ENCODE data around the gene CSNK1D. TPM values are rescaled to one million over a fixed set of nuclear protein-coding genes. Genes with fewer than 3 reads are reported as not detected.
A peak's percentile ranks its signal among the peaks of the same experiment; 100 is the strongest.

The CSNK1D gene
- total and polyA plus RNA-seq, 3 donors from 2014 or later = 137 to 179 (median 178) TPM

GRCh38 chr17:82199496-82199895, 74.0 kb downstream of the CSNK1D start:
- no peak for DNase-seq
- 94% methylated on average over 10 to 12 of the region's 12 CpGs for WGBS, 2 donors
- H3K36me3 ChIP-seq (ENCODE audit: low read depth, missing control alignments) = no peaks in the 10 kb centered on the region
- no peak overlapping the region for H3K27ac ChIP-seq
- no peak overlapping the region for H3K4me3 ChIP-seq
- no peaks in the 10 kb centered on the region for H3K4me1 ChIP-seq
- TF ChIP-seq POLR2A (IDR thresholded peaks at IDR 0.05) = no peak
- TF ChIP-seq, protein P1, sequence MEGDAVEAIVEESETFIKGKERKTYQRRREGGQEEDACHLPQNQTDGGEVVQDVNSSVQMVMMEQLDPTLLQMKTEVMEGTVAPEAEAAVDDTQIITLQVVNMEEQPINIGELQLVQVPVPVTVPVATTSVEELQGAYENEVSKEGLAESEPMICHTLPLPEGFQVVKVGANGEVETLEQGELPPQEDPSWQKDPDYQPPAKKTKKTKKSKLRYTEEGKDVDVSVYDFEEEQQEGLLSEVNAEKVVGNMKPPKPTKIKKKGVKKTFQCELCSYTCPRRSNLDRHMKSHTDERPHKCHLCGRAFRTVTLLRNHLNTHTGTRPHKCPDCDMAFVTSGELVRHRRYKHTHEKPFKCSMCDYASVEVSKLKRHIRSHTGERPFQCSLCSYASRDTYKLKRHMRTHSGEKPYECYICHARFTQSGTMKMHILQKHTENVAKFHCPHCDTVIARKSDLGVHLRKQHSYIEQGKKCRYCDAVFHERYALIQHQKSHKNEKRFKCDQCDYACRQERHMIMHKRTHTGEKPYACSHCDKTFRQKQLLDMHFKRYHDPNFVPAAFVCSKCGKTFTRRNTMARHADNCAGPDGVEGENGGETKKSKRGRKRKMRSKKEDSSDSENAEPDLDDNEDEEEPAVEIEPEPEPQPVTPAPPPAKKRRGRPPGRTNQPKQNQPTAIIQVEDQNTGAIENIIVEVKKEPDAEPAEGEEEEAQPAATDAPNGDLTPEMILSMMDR (IDR thresholded peaks at IDR 0.05) = no peak
- no peaks in the 10 kb centered on the region for H3K27me3 ChIP-seq
- intact Hi-C loops (cut with DNase I; ENCODE audit: low total_unique reads) = no loop called here
- no peaks in the 10 kb centered on the region for H3K9me3 ChIP-seq

DNA sequence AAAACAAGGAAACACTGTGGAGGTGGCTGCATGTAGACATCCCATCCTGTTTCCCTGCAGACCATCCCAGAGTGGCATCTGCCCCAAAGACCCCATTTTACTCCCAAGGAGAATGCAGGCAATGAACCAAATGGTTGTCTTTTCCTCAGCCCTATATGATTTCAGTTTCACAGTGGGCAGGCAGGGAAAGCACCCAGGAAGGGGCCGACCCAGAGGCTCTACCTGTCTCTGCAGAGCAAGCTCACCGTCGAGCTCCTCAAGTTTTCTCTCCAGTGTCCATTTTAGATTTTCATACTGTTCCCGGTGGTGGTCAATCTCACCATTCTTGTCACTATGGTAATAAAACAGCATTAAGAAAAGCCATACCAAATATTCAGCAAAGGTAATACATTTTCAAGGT, 75.4 kb downstream of the CSNK1D start:
- intact Hi-C loops (cut with DNase I; ENCODE audit: low total_unique reads) = no loop called here
- WGBS, 2 donors = 95 to 96% methylated on average over 4 of the region's 4 CpGs
- Histone ChIP-seq H3K36me3 (ENCODE audit: low read depth, missing control alignments) (no peaks in the 10 kb centered on the region), H3K27me3 (no peaks in the 10 kb centered on the region), H3K27ac (no peak overlapping the region), H3K4me1 (no peaks in the 10 kb centered on the region), H3K4me3 (no peak overlapping the region), H3K9me3 (no peaks in the 10 kb centered on the region)
- no peak for TF ChIP-seq POLR2A (IDR thresholded peaks at IDR 0.05)
- TF ChIP-seq, protein P1 (IDR thresholded peaks at IDR 0.05) = no peak
- DNase-seq = no peak

DNA sequence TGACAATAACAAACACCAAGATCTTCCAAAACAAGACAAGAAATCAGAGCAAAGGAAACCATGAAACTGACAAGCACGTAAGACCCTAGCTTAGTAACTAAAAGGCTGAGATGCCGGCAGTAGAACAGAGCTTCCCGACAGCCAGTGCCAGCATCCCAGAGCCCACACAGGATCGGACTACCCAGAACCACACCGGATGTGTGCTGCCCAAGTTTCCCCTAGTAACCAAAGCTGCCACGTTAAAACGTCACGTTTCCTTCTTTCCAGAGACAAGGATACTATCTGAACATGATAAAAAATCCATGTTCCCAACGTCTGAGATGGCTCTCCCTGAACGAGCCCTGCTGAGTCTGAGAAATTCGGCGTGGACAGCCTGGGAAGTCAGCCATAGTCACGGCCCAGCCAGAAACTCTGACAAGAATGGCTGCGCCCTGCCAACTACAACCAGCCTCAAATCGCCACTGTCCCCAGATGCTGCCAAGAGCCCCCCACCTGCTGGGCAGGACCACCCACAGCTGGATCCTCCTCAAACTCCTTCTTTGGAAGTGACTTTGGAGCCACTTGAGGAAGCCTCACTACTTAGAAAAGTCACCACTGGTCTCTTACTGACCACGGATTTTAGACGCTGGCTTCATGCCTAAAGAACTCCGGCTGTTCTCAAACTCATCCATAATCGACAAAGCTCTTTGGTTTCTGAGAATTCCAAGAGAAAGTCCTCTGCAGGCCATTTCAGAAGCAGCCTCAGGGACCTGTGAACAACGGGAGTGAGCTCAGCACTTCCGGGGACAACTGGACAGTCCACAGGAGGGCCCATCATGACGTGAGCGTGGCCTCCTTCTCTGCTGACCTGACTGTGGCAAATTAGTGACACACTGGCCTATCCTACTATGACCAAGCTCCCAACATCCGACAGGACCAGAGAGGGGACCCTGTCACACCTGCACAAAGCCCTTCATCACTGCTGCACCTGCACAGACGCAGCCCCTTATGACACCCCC, 77.5 kb downstream of the CSNK1D start:
- TF ChIP-seq, protein P1 (IDR thresholded peaks at IDR 0.05) = no peak
- TF ChIP-seq POLR2A (IDR thresholded peaks at IDR 0.05) = no peak
- 69 to 74% methylated on average over 21 to 25 of the region's 25 CpGs for WGBS, 2 donors
- peak overlapping the region in 1 of 2 donors; percentile 72 for H3K27ac ChIP-seq
- intact Hi-C loops (cut with DNase I; ENCODE audit: low total_unique reads) = no loop called here
- DNase-seq = no peak
- H3K4me3 ChIP-seq = no peak overlapping the region
- H3K9me3 ChIP-seq = no peaks in the 10 kb centered on the region
- H3K27me3 ChIP-seq = no peaks in the 10 kb centered on the region
- H3K4me1 ChIP-seq = no peaks in the 10 kb centered on the region
- no peaks in the 10 kb centered on the region for H3K36me3 ChIP-seq (ENCODE audit: low read depth, missing control alignments)

DNA sequence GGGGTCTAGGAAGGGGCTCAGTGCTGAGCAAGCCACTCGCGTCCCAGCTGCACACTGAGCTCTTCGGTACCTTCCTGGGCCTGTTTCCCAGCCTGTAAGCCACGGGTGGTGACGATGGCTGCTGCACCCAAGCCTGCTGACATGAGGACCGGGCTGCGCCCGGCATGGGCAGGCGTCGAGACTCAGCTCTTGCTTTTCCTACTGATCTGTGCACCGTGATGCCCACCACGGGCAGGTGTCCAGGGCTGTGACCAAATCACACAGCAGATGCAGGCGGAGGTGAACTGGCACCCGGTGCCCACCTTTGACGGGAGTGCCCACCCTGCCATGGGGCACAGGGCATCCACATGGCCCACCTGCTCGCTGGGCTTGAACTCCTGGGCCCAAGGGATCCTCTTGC, 78.7 kb downstream of the CSNK1D start:
- H3K36me3 ChIP-seq (ENCODE audit: low read depth, missing control alignments) = no peaks in the 10 kb centered on the region
- H3K27me3 ChIP-seq = no peaks in the 10 kb centered on the region
- intact Hi-C loops (cut with DNase I; ENCODE audit: low total_unique reads) = no loop called here
- no peaks in the 10 kb centered on the region for H3K9me3 ChIP-seq
- TF ChIP-seq, protein P1 (IDR thresholded peaks at IDR 0.05) = no peak
- no peak for TF ChIP-seq POLR2A (IDR thresholded peaks at IDR 0.05)
- H3K4me3 ChIP-seq = no peak overlapping the region
- H3K4me1 ChIP-seq = no peaks in the 10 kb centered on the region
- DNase-seq = no peak
- H3K27ac ChIP-seq = no peak overlapping the region
- WGBS, 2 donors = 97 to 99% methylated on average over 10 to 16 of the region's 16 CpGs

Data from testis (tissue), 3 donors.